ENCODE data around the gene AKT3.
"Not testable (repeated sequence)": the region's sequence is repeated elsewhere in the genome, so short reads cannot be mapped to it uniquely, and the experiment has no call there.

The AKT3 gene

GRCh38 chr1:243814718-243815117 lies 35.3 kb downstream of the AKT3 start:
- no peak for TF ChIP-seq CTCF (IDR thresholded peaks at IDR 0.05; ENCODE audit: insufficient read depth, low read length, missing control alignments)
- DNase-seq (ENCODE audit: low read depth, low spot score): no peak
- POLR2A ChIA-PET: interaction anchor here (0.6 kb wide), 1 partner anchor 128 kb away, joined by 3 read pairs; no protein-coding TSS in a partner anchor
- CTCF ChIA-PET: interaction anchor here (1.0 to 1.8 kb wide), 3 partner anchors 15 to 458 kb away, joined by 3 to 5 read pairs (median 4); no protein-coding TSS in a partner anchor
- H3K4me3 ChIP-seq (ENCODE audit: low read depth, low read length): no peak overlapping the region

- CTCF ChIA-PET; DNase-seq (ENCODE audit: low read depth, low spot score); POLR2A ChIA-PET; H3K4me3 ChIP-seq (ENCODE audit: low read depth, low read length): not testable (repeated sequence)
Observed at GRCh38 chr1:243807346-243807745, 42.7 kb downstream of the AKT3 start.

GRCh38 chr1:243806310-243806709 lies 43.7 kb downstream of the AKT3 start:
- TF ChIP-seq CTCF (IDR thresholded peaks at IDR 0.05; ENCODE audit: insufficient read depth, low read length, missing control alignments): no peak
- ChIA-PET CTCF (no interaction called here), POLR2A (no interaction called here)
- H3K4me3 ChIP-seq (ENCODE audit: low read depth, low read length): no peak overlapping the region
- no peak for DNase-seq (ENCODE audit: low read depth, low spot score)

- no peak for TF ChIP-seq CTCF (IDR thresholded peaks at IDR 0.05; ENCODE audit: insufficient read depth, low read length, missing control alignments)
- POLR2A ChIA-PET: no interaction called here
- no peak for DNase-seq (ENCODE audit: low read depth, low spot score)
- no peak overlapping the region for H3K4me3 ChIP-seq (ENCODE audit: low read depth, low read length)
- CTCF ChIA-PET: no interaction called here
Observed at GRCh38 chr1:243802736-243803135, 47.3 kb downstream of the AKT3 start.

GRCh38 chr1:243801378-243801777 lies 48.7 kb downstream of the AKT3 start:
- TF ChIP-seq CTCF (IDR thresholded peaks at IDR 0.05; ENCODE audit: insufficient read depth, low read length, missing control alignments): no peak
- no peak for DNase-seq (ENCODE audit: low read depth, low spot score)
- POLR2A ChIA-PET: no interaction called here
- H3K4me3 ChIP-seq (ENCODE audit: low read depth, low read length): no peak overlapping the region
- CTCF ChIA-PET: interaction anchor here (1.2 kb wide), 1 partner anchor 11 kb away, joined by 3 read pairs; no protein-coding TSS in a partner anchor

GRCh38 chr1:243799908-243800307 lies 50.1 kb downstream of the AKT3 start:
- POLR2A ChIA-PET: no interaction called here
- CTCF ChIA-PET: interaction anchor here (0.6 to 1.8 kb wide), 2 partner anchors 14 to 49 kb away, joined by 3 to 5 read pairs; no protein-coding TSS in a partner anchor

More at GRCh38 chr1:243799908-243800307, 50.1 kb downstream of the AKT3 start:
- no peak overlapping the region for H3K4me3 ChIP-seq (ENCODE audit: low read depth, low read length)
- TF ChIP-seq CTCF (IDR thresholded peaks at IDR 0.05; ENCODE audit: insufficient read depth, low read length, missing control alignments): no peak
- DNase-seq (ENCODE audit: low read depth, low spot score): no peak

All from AG04449 (cell line).